Stimulated activated CD4-positive, alpha-beta T cell treated with anti-CD3 and anti-CD28 coated beads, Interleukin-1b, Interleukin-23, amount 100 ng/mL, for 1 hour (primary cell): ENCODE measurements around the gene FRMD4A.
"Not testable (repeated sequence)": the region's sequence is repeated elsewhere in the genome, so short reads cannot be mapped to it uniquely, and the experiment has no call there.

Experiments
- DNase-seq, 2 donors: peaks; one replicate each; pipeline ENCODE4 v3.0.0-alpha.2; 2020; ENCODE audit warnings: low read depth in 2 of 2

The FRMD4A gene

GRCh38 chr10:14146501-14146900, 184.2 kb downstream of the FRMD4A start:
- DNase-seq: no peak

- DNase-seq: no peak
Measured at GRCh38 chr10:14146025-14146424, 184.7 kb downstream of the FRMD4A start.

- no peak for DNase-seq
Measured at GRCh38 chr10:14144451-14144850, 186.3 kb downstream of the FRMD4A start.

DNA sequence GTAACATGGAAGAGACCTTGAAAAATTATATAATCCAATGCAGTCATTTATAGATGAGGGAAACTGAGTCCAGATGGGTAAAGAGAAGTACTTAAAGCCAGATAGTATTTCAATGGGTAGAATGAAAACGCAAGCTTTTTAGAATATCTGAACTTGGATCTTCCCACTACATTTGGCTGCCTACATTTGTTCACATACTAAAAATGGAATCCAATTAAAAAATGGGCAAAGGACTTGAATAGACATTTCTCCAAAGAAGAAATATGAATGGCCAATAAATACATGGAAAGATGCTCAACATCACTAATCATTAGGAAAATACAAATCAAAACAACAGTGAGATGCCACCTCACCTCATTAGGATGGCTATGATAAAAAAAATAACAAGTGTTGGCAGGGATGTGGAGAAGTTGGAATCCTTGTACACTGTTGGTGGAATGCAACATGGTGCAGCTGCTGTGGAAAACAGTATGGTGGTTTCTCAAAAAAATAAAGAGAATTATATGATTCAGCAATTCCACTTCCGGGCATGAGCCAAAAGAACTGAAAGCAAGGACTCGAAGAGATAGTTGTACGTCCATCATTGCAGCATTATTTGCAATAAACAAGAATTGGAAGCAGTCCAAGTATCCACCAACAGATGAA, 188.0 kb downstream of the FRMD4A start:
- no peak for DNase-seq

DNA sequence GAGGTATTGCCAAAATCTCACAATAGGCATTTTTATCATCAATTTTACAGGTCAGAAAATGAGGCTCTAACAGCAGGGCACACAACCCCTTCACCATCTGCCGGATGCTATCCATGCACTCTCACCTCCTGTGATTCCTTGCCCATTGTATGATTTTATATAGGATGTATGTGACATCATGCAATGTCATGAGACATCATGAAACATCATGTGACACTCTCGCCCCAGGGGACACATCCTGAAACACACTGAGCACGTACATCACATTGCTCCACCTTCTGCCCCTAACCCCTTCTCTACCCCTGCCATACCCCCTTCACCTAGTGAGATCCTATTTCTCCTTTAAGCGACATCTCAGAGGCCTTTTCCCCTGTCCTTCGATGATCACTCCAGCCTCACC, 189.4 kb downstream of the FRMD4A start:
- no peak for DNase-seq

DNA sequence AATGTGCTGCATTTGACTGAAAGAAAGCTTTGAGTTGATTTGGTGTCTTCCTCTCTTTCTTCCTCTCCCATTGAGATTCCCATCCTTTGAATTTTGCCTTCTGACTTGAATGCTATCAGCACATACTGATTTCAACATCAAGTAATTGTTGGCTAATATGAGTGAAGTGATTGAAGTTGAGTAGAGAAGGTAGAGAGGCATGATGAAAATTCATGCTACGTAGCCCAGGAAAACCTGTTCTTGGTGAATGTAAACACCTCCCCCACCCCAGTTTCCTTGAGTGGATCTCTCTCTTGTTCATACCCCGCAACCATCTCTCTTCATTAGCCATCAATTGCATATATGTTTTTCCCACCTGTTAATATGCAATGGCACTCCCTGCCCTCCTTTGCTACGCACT, 193.3 kb downstream of the FRMD4A start:
- no peak for DNase-seq

DNA sequence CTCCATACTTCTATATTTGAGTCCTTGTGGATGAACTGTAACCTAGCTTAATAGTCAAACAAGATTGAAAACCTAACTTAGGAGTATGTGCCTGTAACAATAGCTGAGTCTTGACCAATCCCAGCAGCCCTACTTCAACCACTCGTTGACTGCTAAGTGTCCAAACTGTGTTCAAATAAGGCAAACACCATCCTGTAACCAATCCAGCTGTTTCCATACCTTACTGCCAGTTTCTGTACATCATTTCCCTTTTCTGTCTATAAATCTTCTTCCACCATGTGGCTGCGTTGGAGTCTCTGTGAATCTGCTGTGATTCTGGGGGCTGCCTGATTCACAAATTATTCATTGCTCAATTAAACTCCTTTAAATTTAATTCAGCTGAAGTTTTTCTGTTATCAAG, 195.5 kb downstream of the FRMD4A start:
- not testable (repeated sequence) for DNase-seq

GRCh38 chr10:14134275-14134674, 196.4 kb downstream of the FRMD4A start:
- DNase-seq: no peak

DNA sequence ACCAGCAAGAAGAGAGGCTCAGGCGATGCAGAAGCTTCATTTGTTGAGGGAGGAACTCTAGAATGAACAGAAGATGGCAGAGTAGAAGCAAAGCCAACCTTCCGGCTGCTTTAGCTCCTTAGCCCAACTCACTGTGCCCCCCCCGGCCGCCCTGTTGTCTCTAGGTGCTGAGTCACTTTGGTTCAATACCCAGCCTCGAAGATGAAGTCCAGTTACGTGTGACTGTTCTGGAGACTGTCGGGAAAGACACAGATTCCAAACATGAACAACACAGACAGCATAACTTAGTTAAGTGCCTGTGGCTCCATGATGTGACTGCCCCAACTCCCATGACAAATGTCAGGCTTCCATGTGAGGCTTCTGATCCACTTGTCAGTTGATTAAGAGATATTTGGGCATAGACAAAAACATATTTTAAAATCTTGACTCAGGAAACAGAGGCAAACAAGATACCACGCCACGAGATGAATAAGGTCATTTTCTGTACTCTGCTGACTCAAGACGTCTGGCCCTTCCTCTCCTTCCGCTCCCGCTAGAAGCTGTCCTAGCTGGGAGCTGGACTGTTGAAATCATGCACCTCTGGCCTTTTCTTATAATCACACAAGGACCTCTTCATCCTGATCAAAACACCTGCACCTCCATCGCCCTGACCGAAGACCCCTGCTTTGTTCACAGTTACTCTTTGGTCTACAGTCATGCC, 199.3 kb downstream of the FRMD4A start:
- no peak for DNase-seq

DNA sequence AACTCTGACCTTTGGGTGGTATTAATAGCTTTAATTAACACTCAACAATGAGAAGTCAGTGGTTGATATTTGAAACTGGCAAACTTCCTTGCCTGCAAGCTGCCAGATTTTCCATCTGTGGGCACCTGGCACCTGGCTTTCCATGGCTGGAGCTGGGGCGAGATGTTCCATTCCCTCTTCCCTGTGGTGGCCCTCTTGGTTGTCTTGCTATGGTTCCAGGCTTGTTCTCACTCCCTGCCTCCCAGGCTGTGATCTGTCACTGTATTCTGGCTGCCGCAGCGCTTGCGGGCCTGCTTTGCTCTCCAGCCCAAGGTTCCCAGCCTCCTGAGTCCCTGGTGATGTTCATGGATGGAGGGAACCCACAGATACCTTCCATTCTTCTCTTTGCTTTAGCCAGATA, 201.0 kb downstream of the FRMD4A start:
- DNase-seq: no peak

DNA sequence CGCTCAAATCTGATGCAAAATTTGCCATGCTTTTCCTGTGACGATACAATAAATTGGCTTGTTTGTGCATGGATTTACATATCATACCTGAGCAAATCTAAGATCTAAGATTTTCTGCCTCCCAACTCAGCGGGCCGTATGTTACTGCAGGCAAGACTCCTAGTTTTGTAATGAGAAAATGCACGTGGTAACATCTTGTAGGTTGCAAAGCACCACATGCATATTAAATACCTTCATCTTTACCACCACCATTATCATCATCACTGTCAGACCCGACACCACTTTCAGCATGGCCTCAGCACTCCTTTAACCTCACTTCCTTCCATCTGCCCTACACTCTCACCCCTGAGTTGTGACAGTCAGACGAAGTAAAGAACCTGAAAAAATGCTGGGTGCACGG, 202.2 kb downstream of the FRMD4A start:
- DNase-seq: no peak

- no peak for DNase-seq
Measured at GRCh38 chr10:14126697-14127440, 203.9 kb downstream of the FRMD4A start.

- no peak for DNase-seq
Measured at GRCh38 chr10:14125564-14125963, 205.2 kb downstream of the FRMD4A start.

- no peak for DNase-seq
Measured at GRCh38 chr10:14124941-14125340, 205.8 kb downstream of the FRMD4A start.

GRCh38 chr10:14123139-14123538, 207.6 kb downstream of the FRMD4A start:
- DNase-seq: no peak

DNA sequence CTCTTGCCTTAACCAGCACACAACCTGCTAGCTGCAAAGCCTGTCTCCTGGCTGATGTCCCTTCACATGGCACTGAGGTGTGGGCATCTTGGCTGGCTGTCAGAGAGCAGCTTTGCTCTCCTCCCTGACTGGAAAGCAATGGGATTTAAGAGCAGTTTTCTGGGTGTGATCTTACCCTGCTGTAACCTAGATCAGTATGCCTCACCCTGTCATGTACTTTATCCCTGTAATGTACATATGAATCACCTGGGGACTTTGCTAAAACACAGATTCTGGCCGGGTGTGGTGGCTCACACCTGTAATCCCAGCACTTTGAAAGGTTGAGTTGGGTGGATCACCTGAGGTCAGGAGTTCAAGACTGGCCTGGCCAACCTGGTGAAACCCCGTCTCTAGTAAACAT, 209.9 kb downstream of the FRMD4A start:
- no peak for DNase-seq

- DNase-seq: no peak
Measured at GRCh38 chr10:14118953-14119352, 211.8 kb downstream of the FRMD4A start.

DNA sequence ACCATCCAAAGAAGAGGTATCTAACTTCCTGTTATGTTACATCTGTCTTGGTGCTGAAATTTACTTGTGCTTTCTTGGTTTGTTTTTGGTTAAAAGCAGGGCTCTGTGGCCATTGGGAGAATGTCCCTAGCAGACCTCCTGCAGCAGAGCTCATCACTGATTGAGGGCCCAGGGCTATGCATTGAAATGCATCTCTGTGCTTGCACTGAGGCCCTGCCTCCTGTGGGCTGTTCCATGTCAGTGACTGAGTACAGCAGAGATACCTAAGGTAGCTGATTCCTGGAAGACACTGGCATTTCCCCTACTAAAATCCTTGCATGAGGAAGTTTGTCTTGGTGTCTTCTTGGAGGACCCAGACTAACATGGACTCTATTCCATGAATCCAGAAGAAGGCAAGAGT, 213.9 kb downstream of the FRMD4A start:
- DNase-seq: no peak

DNA sequence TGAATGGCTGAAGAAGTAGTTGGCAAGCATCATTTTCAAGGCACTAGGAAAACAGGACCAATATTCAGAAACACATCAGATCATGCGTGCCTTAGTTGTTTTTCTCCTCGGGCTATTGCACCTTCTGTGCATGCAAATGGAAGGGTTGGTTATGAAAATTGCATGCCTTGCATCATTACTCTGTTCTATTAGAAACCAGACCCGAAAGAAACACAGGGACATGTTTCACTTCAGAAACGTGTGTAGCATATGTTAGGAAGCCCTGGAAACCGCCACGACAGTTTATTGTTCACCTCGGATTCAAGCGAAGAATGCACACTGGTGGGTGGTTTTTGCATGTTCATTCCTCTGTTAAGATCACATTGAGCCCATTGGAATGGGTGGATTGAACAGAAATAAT, 214.7 kb downstream of the FRMD4A start:
- DNase-seq: no peak

DNA sequence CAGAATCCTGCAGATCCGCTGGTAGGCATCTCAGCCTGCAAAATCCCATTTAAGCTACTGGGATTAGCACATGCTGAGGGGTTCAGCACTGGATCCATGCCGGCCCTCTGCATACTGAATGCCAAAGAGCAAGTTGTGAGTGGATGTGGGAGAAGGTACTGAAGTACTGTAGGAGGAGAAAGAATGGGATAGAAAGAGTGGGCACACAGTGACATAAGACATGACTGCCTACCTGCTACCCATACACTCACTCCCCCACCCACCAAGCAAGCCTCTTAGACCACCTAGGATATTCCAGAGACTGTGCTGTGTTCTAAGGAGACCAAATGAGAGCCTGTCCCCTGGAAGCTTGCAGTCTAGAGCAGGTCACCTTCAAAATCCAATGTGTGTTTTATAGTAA, 215.9 kb downstream of the FRMD4A start:
- DNase-seq: no peak

GRCh38 chr10:14112056-14112455, 218.7 kb downstream of the FRMD4A start:
- DNase-seq: no peak

DNA sequence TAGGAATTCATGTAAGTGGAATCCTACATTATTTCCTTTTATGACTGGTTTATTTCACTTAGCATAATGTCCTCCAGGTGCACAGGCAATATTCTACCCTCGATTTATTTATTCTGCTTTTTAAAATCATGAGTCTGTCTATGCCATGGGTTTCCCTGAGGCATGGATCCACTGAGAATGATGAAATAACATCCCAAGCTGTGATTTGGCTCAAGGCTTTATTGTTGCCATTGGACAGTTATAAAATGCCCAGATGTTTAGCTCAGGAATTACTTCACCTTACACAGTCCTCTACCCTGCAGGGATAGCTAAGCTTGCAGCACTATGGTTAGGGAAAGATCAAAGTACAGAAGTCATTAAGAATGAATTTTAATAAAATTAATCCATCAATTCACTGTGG, 219.5 kb downstream of the FRMD4A start:
- no peak for DNase-seq

GRCh38 chr10:14106828-14107227, 223.9 kb downstream of the FRMD4A start:
- no peak for DNase-seq
